ENCODE data around the gene C9orf152.
A peak's percentile ranks its signal among the peaks of the same experiment; 100 is the strongest.

The C9orf152 gene

GRCh38 chr9:110179734-110180133, 28.2 kb downstream of the C9orf152 start:
- peak; percentile 55 for DNase-seq

GRCh38 chr9:110178281-110178680, 29.7 kb downstream of the C9orf152 start:
- DNase-seq: no peak

GRCh38 chr9:110175275-110175968, 32.5 kb downstream of the C9orf152 start:
- no peak for DNase-seq

GRCh38 chr9:110173322-110173642, 34.7 kb downstream of the C9orf152 start:
- no peak for DNase-seq

GRCh38 chr9:110170357-110171257, 37.4 kb downstream of the C9orf152 start:
- no peak for DNase-seq

GRCh38 chr9:110168486-110168885, 39.5 kb downstream of the C9orf152 start:
- no peak for DNase-seq

- no peak for DNase-seq
Observed at GRCh38 chr9:110161940-110162339, 46.0 kb downstream of the C9orf152 start.

- DNase-seq: no peak
Observed at GRCh38 chr9:110160685-110161084, 47.3 kb downstream of the C9orf152 start.

- peak; percentile 72 for DNase-seq
Observed at GRCh38 chr9:110160123-110160522, 47.8 kb downstream of the C9orf152 start.

GRCh38 chr9:110157823-110158664, 49.9 kb downstream of the C9orf152 start:
- no peak for DNase-seq

- peak; percentile 95 for DNase-seq
Observed at GRCh38 chr9:110156902-110157301, 51.1 kb downstream of the C9orf152 start.

GRCh38 chr9:110156416-110156815, 51.5 kb downstream of the C9orf152 start:
- no peak for DNase-seq

- DNase-seq: peak; percentile 55
Observed at GRCh38 chr9:110155751-110156150, 52.2 kb downstream of the C9orf152 start.

GRCh38 chr9:110153431-110153830, 54.5 kb downstream of the C9orf152 start:
- DNase-seq: peak; percentile 30

GRCh38 chr9:110152704-110153374, 55.1 kb downstream of the C9orf152 start:
- peak; percentile 87 for DNase-seq
